Fibroblast of peridontal ligament (primary cell): Measurements from ENCODE around the gene RYR2.
"Not testable (repeated sequence)": the region's sequence is repeated elsewhere in the genome, so short reads cannot be mapped to it uniquely, and the experiment has no call there.

Experiments
- DNase-seq: peaks from one replicate; pipeline ENCODE4 v3.0.0-alpha.2; 2010; ENCODE audit errors: extremely low read depth

The RYR2 gene

GRCh38 chr1:237250055-237250454 is 208.1 kb downstream of the RYR2 start:
- no peak for DNase-seq

GRCh38 chr1:237255071-237255470 is 213.1 kb downstream of the RYR2 start:
- no peak for DNase-seq

GRCh38 chr1:237258871-237259270 is 216.9 kb downstream of the RYR2 start:
- DNase-seq, result no peak

- DNase-seq, result no peak
Observed at GRCh38 chr1:237261198-237261597, 219.2 kb downstream of the RYR2 start.

- DNase-seq, result no peak
Observed at GRCh38 chr1:237267743-237268142, 225.8 kb downstream of the RYR2 start.

- no peak for DNase-seq
Observed at GRCh38 chr1:237269938-237270337, 228.0 kb downstream of the RYR2 start.

- DNase-seq, result no peak
Observed at GRCh38 chr1:237270353-237270752, 228.4 kb downstream of the RYR2 start.

- DNase-seq, result not testable (repeated sequence)
Observed at GRCh38 chr1:237277994-237278393, 236.0 kb downstream of the RYR2 start.

GRCh38 chr1:237279629-237280028 is 237.6 kb downstream of the RYR2 start:
- DNase-seq, result no peak

- DNase-seq, result no peak
Observed at GRCh38 chr1:237281481-237281880, 239.5 kb downstream of the RYR2 start.

- no peak for DNase-seq
Observed at GRCh38 chr1:237282208-237282783, 240.3 kb downstream of the RYR2 start.

GRCh38 chr1:237287876-237288521 is 246.0 kb downstream of the RYR2 start:
- no peak for DNase-seq

- no peak for DNase-seq
Observed at GRCh38 chr1:237293804-237294203, 251.8 kb downstream of the RYR2 start.

GRCh38 chr1:237296861-237297260 is 254.9 kb downstream of the RYR2 start:
- DNase-seq, result no peak

GRCh38 chr1:237300642-237301041 is 258.7 kb downstream of the RYR2 start:
- DNase-seq, result no peak

GRCh38 chr1:237303929-237304328 is 261.9 kb downstream of the RYR2 start:
- no peak for DNase-seq

GRCh38 chr1:237306726-237307125 is 264.7 kb downstream of the RYR2 start:
- no peak for DNase-seq

GRCh38 chr1:237309595-237310118 is 267.7 kb downstream of the RYR2 start:
- no peak for DNase-seq

GRCh38 chr1:237316352-237316751 is 274.4 kb downstream of the RYR2 start:
- no peak for DNase-seq

- DNase-seq, result no peak
Observed at GRCh38 chr1:237318748-237319147, 276.8 kb downstream of the RYR2 start.

- no peak for DNase-seq
Observed at GRCh38 chr1:237320890-237321289, 278.9 kb downstream of the RYR2 start.

- no peak for DNase-seq
Observed at GRCh38 chr1:237324226-237324625, 282.2 kb downstream of the RYR2 start.

GRCh38 chr1:237327061-237327460 is 285.1 kb downstream of the RYR2 start:
- no peak for DNase-seq

GRCh38 chr1:237340892-237341291 is 298.9 kb downstream of the RYR2 start:
- DNase-seq, result no peak
